HepG2 (cell line): Measurements from ENCODE around the gene EGFR. TPM values are rescaled to one million over a fixed set of nuclear protein-coding genes. Genes with fewer than 3 reads are reported as not detected.

ENCODE experiments used
- ATAC-seq: fragments of 200-7000 bp; cut with Tn5 transposase; 3 replicates; pipeline ENCODE4 v1.9.1; 2020; ENCODE audit warnings: mild to moderate bottlenecking, moderate library complexity
- BruUV-seq: library from RNA; stranded (reverse); fragments of 400-500 nt; replicated peaks from 2 replicates; lab custom pipeline; 2021; lab: Mats Ljungman, UMichigan
- CTCF ChIA-PET: fragments of 300-600 bp; formaldehyde crosslinking; extraction: SDS; loops from one replicate; lab custom pipeline; 2021; ENCODE audit warnings: low total read pairs, inconsistent platforms, low intra/inter-chr PET ratio; lab: Yijun Ruan, JAX
- POLR2A ChIA-PET: fragments of 350-600 bp; sonication (Branson Sonifier 250); formaldehyde crosslinking; loops from one replicate; lab custom pipeline; 2020; ENCODE audit warnings: antibody characterized with exemption, inconsistent platforms; lab: Yijun Ruan, JAX
- DNase-seq: peaks from one replicate; pipeline ENCODE4 v3.0.0-alpha.2; 2015; ENCODE audit warnings: low spot score
- FAIRE-seq: peaks from 3 replicates; lab custom pipeline; 2011; peaks lifted over from hg19 to GRCh38; lab: Jason Lieb, UNC
- H2AFZ ChIP-seq: one replicate; pipeline ENCODE4 v1.6.1; 2011; ENCODE audit warnings: low read length, inconsistent platforms
- H3K27ac ChIP-seq: fragments of 300-600 bp; 3 replicates; pipeline ENCODE4 v1.8.0; 2011; ENCODE audit warnings: mixed run types, mild to moderate bottlenecking, mixed read lengths, low read length, inconsistent platforms; ENCODE audit not compliant: insufficient read depth; ENCODE audit errors: extremely low read length
- H3K27me3 ChIP-seq, 2 experiments: fragments of 200-600 bp in 1 of 2; 2 replicates in 1 of 2; 3 replicates in 1 of 2; pipeline versions ENCODE4 v1.6.0 to v1.8.0; 2011; ENCODE audit warnings: low read length in 2 of 2, mild to moderate bottlenecking in 2 of 2, moderate library complexity in 2 of 2, inconsistent platforms in 1 of 2; ENCODE audit not compliant: insufficient read depth in 2 of 2, control insufficient read depth in 1 of 2
- H3K36me3 ChIP-seq, 2 experiments: fragments of 200-600 bp in 1 of 2; replicated peaks in 1 of 2; 2 replicates in 1 of 2; 3 replicates in 1 of 2; pipeline versions ENCODE4 v1.5.1 to v1.8.0; 2011; ENCODE audit warnings: low read length in 2 of 2, inconsistent platforms in 1 of 2; ENCODE audit not compliant: insufficient read depth in 2 of 2, control insufficient read depth in 1 of 2
- H3K4me1 ChIP-seq: 2 replicates; pipeline ENCODE4 v1.5.1; 2012; ENCODE audit warnings: low read length, inconsistent platforms; ENCODE audit not compliant: insufficient read depth
- H3K4me2 ChIP-seq: 2 replicates; pipeline ENCODE4 v1.6.0; 2011; ENCODE audit warnings: low read depth, low read length, inconsistent platforms
- H3K4me3 ChIP-seq, 3 experiments: fragments of 200-600 bp in 1 of 3; sonication (generic), shearing (Covaris generic) in 1 of 3; replicated peaks in 1 of 3; 2 replicates each; pipeline ENCODE4 v1.5.1; 2011 to 2016; ENCODE audit warnings: low read length in 3 of 3, inconsistent platforms in 2 of 3, low read depth in 2 of 3, mild to moderate bottlenecking in 2 of 3, control low read depth in 1 of 3, mixed read lengths in 1 of 3; ENCODE audit not compliant: insufficient read depth in 1 of 3
- H3K79me2 ChIP-seq: one replicate; pipeline ENCODE4 v1.6.1; 2011; ENCODE audit warnings: low read length, inconsistent platforms; ENCODE audit not compliant: insufficient read depth
- H3K9ac ChIP-seq: 2 replicates; pipeline ENCODE4 v1.6.0; 2011; ENCODE audit warnings: mild to moderate bottlenecking, low read depth, low read length, inconsistent platforms; ENCODE audit not compliant: insufficient read depth
- H3K9me3 ChIP-seq: 2 replicates; pipeline ENCODE4 v1.5.1; 2012; ENCODE audit warnings: mild to moderate bottlenecking, low read length
- H4K20me1 ChIP-seq: 2 replicates; pipeline ENCODE4 v1.6.0; 2011; ENCODE audit warnings: inconsistent platforms, mild to moderate bottlenecking, low read length, moderate library complexity; ENCODE audit not compliant: insufficient read depth
- BCL6 ChIP-seq: IDR thresholded peaks from 2 replicates; pipeline ENCODE4 v1.6.1; 2016; ENCODE audit warnings: missing genetic modification reagents, missing compliant biosample characterization
- HNF1B ChIP-seq: sonication (generic); formaldehyde crosslinking; IDR thresholded peaks from 2 replicates; pipeline ENCODE4 v1.5.1; 2020; ENCODE audit warnings: mild to moderate bottlenecking, moderate library complexity, missing genetic modification reagents
- IRF9 ChIP-seq: sonication (generic); formaldehyde crosslinking; IDR thresholded peaks from 2 replicates; pipeline ENCODE4 v1.8.0; 2022; ENCODE audit warnings: missing genetic modification reagents, mild to moderate bottlenecking, borderline replicate concordance
- MAZ ChIP-seq, 2 experiments: sonication (generic) in 1 of 2; formaldehyde crosslinking in 1 of 2; IDR thresholded peaks; 2 replicates each; pipeline versions ENCODE4 v1.5.0 to v1.6.1; 2012 to 2020; ENCODE audit warnings: low read depth in 2 of 2, mild to moderate bottlenecking in 2 of 2, borderline replicate concordance in 1 of 2, improper control_type of control experiment in 1 of 2, low read length in 1 of 2, missing genetic modification reagents in 1 of 2, moderate library complexity in 1 of 2
- NCOA1 ChIP-seq: sonication (generic); formaldehyde crosslinking; IDR thresholded peaks from 2 replicates; pipeline ENCODE4 v1.9.0; 2021; ENCODE audit warnings: missing genetic modification reagents
- NCOR1 ChIP-seq: fragments of 200-600 bp; sonication (generic); IDR thresholded peaks from 2 replicates; pipeline ENCODE4 v1.7.0; 2017; ENCODE audit warnings: antibody characterized with exemption, low read length, borderline replicate concordance
- PAX8 ChIP-seq: sonication (generic); formaldehyde crosslinking; IDR thresholded peaks from 2 replicates; pipeline ENCODE4 v1.8.0; 2022; ENCODE audit warnings: mild to moderate bottlenecking, missing genetic modification reagents, borderline replicate concordance
- SRSF1 ChIP-seq: fragments of 200-400 bp; formaldehyde crosslinking; optimal IDR thresholded peaks from 2 replicates; pipeline ENCODE3; 2017; ENCODE audit warnings: mild to moderate bottlenecking, low read depth, low read length, moderate library complexity
- SRY ChIP-seq: sonication (generic); formaldehyde crosslinking; IDR thresholded peaks from 2 replicates; pipeline ENCODE4 v1.8.0; 2022; ENCODE audit warnings: mild to moderate bottlenecking, missing genetic modification reagents
- SUZ12 ChIP-seq: fragments of 150-350 bp; IDR thresholded peaks from 2 replicates; pipeline ENCODE4 v1.6.1; 2014; ENCODE audit warnings: low read depth, low read length
- TBX3 ChIP-seq: fragments of 450-650 bp; IDR thresholded peaks from 2 replicates; pipeline ENCODE4 v1.6.1; 2017; ENCODE audit warnings: antibody characterized with exemption, mild to moderate bottlenecking, inconsistent platforms, borderline replicate concordance
- THAP11 ChIP-seq: IDR thresholded peaks from 2 replicates; pipeline ENCODE4 v1.6.1; 2016; ENCODE audit warnings: missing biosample characterization, missing genetic modification reagents
- ZEB1 ChIP-seq: IDR thresholded peaks from 2 replicates; pipeline ENCODE4 v1.6.1; 2012; ENCODE audit warnings: mild to moderate bottlenecking, low read depth, inconsistent platforms; ENCODE audit not compliant: insufficient replicate concordance
- ZNF326 ChIP-seq: sonication (generic); formaldehyde crosslinking; IDR thresholded peaks from 2 replicates; pipeline ENCODE4 v1.4.0; 2020; ENCODE audit warnings: missing genetic modification reagents, borderline replicate concordance
- ZNF530 ChIP-seq: sonication (generic); formaldehyde crosslinking; IDR thresholded peaks from 2 replicates; pipeline ENCODE4 v1.5.0; 2020; ENCODE audit warnings: low read depth, mild to moderate bottlenecking, missing genetic modification reagents
- ZNF572 ChIP-seq: sonication (generic); formaldehyde crosslinking; IDR thresholded peaks from 2 replicates; pipeline ENCODE4 v1.5.1; 2020; ENCODE audit warnings: mild to moderate bottlenecking, missing genetic modification reagents
- ZNF749 ChIP-seq: sonication (generic); formaldehyde crosslinking; IDR thresholded peaks from 2 replicates; pipeline ENCODE4 v1.8.0; 2022; ENCODE audit warnings: mild to moderate bottlenecking, missing genetic modification reagents, moderate library complexity, borderline replicate concordance
- WGBS: methylation state at CpG from one replicate; pipeline ENCODE4 v1.1.6; 2017; ENCODE audit warnings: low lambda C conversion rate; 5-methylcytosine and 5-hydroxymethylcytosine counted together
- in situ Hi-C: cut with HindIII; loops from 2 replicates; pipeline ENCODE4 v1.10.0; 2017; ENCODE audit warnings: low pct_unique_long_range_greater_than_20kb; ENCODE audit not compliant: extremely low pct_ligation_motif_present
- intact Hi-C: fragments of 100-400 bp; cut with micrococcal nuclease; formaldehyde crosslinking; loops from one replicate; pipeline ENCODE4 v1.10.0; 2022; ENCODE audit not compliant: unreplicated experiment
- polyA plus RNA-seq, 8 experiments: library from polyadenylated mRNA; depleted of rRNA in 3 of 8; stranded (reverse) in 7 of 8; unstranded in 1 of 8; fragments of >200 nt; fragmentation: Illumina TruSeq in 4 of 8; extraction: Trizol in 4 of 8; gene quantifications; 2 replicates each; pipeline versions ENCODE4 v1.2.1 to v1.2.3, GENCODE V29; 2011 to 2016; ENCODE audit warnings: low read depth in 4 of 8, missing spikeins in 1 of 8, mixed read lengths in 1 of 8; ENCODE audit not compliant: insufficient read depth in 1 of 8
- total RNA-seq, 5 experiments: library from RNA; depleted of rRNA; stranded (reverse); fragments of >200 nt; fragmentation: Illumina TruSeq; extraction: Trizol; gene quantifications; 2 replicates each; pipeline ENCODE4 v1.2.3, GENCODE V29; 2016; ENCODE audit warnings: low read depth in 1 of 5
- TF ChIP-seq, protein P1 (sequence below): IDR thresholded peaks from 2 replicates; pipeline ENCODE4 v1.6.1; 2012; ENCODE audit warnings: low read depth, low read length, improper control_type of control experiment

Gene EGFR
- total and polyA plus RNA-seq, 2 of the 13 experiments (the other 11 are each of a cell fraction or from before 2014, with no cell fraction given) = 7.0 to 10.0 TPM

DNA sequence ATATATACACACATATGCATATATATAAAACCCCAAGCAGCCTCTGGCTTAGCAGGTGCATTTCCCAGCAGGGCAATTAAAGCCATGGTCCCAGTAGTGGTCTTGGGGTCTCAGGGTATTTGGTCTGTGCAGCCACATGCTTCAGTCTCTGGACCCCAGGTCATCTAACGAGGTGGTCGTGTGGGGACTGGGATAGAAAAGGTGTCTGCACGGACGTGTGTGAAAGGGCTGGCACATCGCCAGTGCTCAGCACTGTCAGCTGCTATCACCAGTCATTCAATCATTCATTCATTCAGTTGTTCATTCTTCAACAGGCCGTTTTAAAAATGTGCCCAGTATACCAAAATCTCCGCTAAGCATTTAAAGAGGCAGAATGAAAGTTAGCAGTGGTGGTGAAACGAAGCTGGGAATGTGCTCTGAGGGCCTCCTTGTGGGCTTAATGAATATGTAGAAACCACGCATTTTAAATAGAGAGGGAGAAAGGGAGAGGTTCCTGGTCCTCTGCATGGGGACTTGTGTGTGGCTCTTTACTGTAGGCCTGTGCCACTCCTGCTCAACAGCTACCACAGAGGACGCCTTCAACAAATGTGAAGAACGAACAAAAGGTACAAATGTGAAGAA, 170.4 kb downstream of the EGFR start (continued):
- TF ChIP-seq, protein P1, sequence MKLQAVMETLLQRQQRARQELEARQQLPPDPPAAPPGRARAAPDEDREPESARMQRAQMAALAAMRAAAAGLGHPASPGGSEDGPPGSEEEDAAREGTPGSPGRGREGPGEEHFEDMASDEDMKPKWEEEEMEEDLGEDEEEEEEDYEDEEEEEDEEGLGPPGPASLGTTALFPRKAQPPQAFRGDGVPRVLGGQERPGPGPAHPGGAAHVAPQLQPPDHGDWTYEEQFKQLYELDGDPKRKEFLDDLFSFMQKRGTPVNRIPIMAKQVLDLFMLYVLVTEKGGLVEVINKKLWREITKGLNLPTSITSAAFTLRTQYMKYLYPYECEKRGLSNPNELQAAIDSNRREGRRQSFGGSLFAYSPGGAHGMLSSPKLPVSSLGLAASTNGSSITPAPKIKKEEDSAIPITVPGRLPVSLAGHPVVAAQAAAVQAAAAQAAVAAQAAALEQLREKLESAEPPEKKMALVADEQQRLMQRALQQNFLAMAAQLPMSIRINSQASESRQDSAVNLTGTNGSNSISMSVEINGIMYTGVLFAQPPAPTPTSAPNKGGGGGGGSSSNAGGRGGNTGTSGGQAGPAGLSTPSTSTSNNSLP = 0 out of 2 replicates have a peak, but pooled peaks have one; percentile 3
- TF ChIP-seq THAP11 (CRISPR knock-in tag) (no peak), NCOR1 (0 out of 2 replicates have a peak, but pooled peaks have one; percentile 32), IRF9 (no peak), PAX8 (CRISPR knock-in tag) (0 out of 2 replicates have a peak, but pooled peaks have one; percentile 26)

GRCh38 chr7:55189878-55190436, 171.1 kb downstream of the EGFR start:
- Histone ChIP-seq H3K4me2 (peak overlapping the region; percentile 89), H3K79me2 (peaks cover 34% of the 10 kb centered on the region), H4K20me1 (no peaks in the 10 kb centered on the region), H2AFZ (no peak overlapping the region), H3K4me3 (no peak overlapping the region), H3K27me3 (no peaks in the 10 kb centered on the region), H3K9ac (peak overlapping the region; percentile 84; the same call in 1 of the 2 replicates), H3K36me3 (peaks cover 12 to 37% of the 10 kb centered on the region in 2 experiments), H3K9me3 (no peaks in the 10 kb centered on the region), H3K27ac (peak overlapping the region; percentile 99), H3K4me1 (peaks cover 70% of the 10 kb centered on the region)
- ChIA-PET CTCF (no interaction called here), POLR2A (interaction anchor here (1.5 to 4.6 kb wide), 4 partner anchors 12 to 431 kb away, joined by 3 to 275 read pairs (median 12); partner anchors contain the start of gene SEC61G)
- DNase-seq (no peak), FAIRE-seq (no peak), ATAC-seq (no peak)
- intact Hi-C loops (loop anchor here (2.0 kb wide), 1 partner anchor 65 kb away; no protein-coding TSS in a partner anchor), in situ Hi-C loops (no loop called here)
- 95% methylated on average over 16 of the region's 16 CpGs for WGBS
- BruUV-seq = no TSS peak
- no peak for TF ChIP-seq ZEB1
- no peak for TF ChIP-seq TBX3
- no peak for TF ChIP-seq ZNF749 (CRISPR knock-in tag)
- TF ChIP-seq HNF1B (CRISPR knock-in tag) = no peak
- no peak for TF ChIP-seq ZNF530 (CRISPR knock-in tag)
- TF ChIP-seq SUZ12 = no peak
- TF ChIP-seq SRSF1 = no peak
- no peak for TF ChIP-seq BCL6 (CRISPR knock-in tag)
- TF ChIP-seq ZNF326 (CRISPR knock-in tag) = no peak
- TF ChIP-seq SRY (CRISPR knock-in tag) = no peak
- no peak for TF ChIP-seq MAZ (IDR thresholded peaks at IDR 0.05; ENCODE audit: borderline replicate concordance, low read depth, low read length)
- no peak for TF ChIP-seq MAZ (CRISPR knock-in tag; IDR thresholded peaks at IDR 0.05; ENCODE audit: low read depth)
- TF ChIP-seq NCOA1 (CRISPR knock-in tag) = no peak
- no peak for TF ChIP-seq ZNF572 (CRISPR knock-in tag)
